HTR-8/SVneo (cell line): Measurements from ENCODE around the gene MSH2.

Experiments used
- DNase-seq: peaks from one replicate; pipeline ENCODE4 v3.0.0; 2011; ENCODE audit warnings: low spot score, mixed read lengths; ENCODE audit not compliant: insufficient read length
- FAIRE-seq: peaks from 2 replicates; lab custom pipeline; 2011; peaks lifted over from hg19 to GRCh38; lab: Jason Lieb, UNC

Gene MSH2

GRCh38 chr2:47503481-47504070, 100.6 kb downstream of the MSH2 start:
- DNase-seq (no peak), FAIRE-seq (no peak)

DNA sequence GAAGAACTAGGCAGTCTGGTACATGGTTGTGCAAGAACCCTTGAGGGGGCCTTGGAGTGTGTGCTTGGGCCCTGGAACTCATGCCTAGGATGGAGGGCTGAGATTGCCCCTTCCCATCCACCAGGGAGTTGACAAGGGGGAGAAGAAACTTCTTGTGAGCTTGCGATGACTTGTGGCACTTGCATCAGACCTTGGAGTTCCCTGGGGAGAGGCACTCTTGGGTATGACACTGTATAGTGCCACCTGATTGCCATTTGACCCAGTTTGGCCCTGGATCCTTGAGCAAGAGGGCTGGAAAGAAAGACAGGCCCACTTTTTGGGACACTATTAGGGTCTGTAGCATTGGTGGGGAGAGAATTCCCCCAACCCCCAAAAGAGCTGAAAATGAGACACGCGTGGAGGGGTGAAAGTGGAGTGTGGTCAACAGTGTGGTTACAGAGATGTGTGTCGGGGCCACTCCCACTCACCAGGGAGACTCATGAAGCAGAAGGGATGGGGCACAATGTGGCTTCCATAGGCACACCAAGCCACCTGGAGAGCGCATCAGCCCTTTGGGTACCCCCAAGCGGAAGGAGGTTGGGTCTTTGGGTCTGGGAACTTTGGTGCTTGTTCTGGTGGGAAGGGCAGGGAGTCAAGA, 101.3 kb downstream of the MSH2 start:
- DNase-seq, result no peak

GRCh38 chr2:47506024-47506423, 103.1 kb downstream of the MSH2 start:
- DNase-seq (no peak), FAIRE-seq (no peak)

More for the DNA sequence above, 101.3 kb downstream of the MSH2 start:
- FAIRE-seq, result no peak

DNA sequence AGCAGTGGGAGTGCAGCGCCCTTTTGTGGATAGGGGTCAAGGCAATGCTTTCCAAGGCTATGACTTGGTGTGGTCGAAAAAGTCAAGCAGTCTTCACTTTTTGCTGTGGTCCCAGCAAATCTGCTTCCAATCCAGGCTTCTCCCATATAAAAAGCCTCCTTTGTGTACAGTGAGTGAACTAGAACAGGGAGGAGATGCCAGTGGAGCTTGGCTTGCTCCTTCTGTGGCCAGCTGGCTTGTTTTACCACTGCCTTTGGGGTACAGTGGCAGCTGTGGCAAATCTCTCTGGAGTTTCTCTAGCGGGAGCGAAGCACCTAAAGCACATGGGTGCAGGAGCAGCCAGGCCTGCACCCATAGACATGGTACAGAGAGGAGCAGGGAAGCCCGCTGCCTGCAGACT, 103.5 kb downstream of the MSH2 start:
- FAIRE-seq, result no peak
- DNase-seq, result no peak

DNA sequence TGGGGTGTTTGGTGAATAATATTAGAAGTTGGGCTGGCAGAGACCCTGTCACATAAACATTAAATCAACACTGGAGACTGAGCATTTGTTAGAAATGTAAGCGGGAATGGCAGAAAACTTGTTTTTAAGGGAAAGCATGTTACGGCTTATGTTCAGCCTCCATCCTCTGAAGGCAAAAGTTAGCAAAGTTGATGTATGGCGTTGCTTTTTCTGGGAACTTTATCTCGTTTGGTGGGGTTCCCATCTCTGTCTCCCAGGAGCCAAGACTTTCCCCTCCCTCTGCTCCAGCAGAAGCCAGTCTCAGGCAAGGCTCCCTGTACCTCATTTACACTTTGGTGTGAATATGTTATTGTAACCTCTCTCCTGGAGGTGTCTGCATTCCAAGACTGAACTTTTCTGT, 105.1 kb downstream of the MSH2 start:
- DNase-seq (no peak), FAIRE-seq (no peak)

DNA sequence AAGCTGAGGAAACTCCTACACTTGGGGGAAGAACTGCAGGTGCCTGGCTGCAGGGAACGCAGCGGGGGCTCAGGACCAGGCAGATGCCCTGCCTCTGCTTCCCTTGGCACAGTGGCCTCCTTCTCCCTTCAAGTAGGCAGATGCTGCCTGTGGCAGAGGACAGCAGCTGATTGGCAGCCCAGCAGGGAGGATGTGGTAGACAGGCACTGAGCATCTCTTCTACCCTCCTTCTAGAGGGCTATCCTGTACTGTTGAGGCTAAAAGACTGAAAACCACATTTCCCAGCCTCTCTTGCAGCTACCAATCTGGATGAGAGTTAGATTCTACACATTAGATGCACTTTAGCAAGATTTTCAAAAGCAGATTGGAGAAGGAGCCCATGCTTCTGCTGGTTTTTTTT, 105.7 kb downstream of the MSH2 start:
- FAIRE-seq, result no peak

DNA sequence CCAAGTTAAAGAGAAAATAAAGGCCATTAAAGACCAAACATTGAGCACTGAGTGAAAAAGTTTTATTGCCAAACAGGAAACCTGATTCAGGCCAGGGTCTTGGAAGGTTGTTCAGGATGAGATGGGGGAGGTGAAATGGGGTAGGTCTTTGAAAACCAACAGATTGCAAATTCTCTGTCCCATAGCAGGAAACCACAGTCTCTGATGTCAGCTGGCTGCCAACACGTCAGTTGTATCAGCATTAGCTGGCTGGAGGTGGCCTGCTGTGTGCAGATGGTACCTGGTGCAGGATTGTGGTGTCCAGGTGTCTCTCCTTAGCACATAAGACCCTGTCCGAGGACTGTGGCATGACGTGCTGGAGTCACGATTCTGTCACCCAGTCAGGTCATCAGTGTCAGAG, 106.3 kb downstream of the MSH2 start:
- no peak for DNase-seq
- no peak for FAIRE-seq

More for the DNA sequence above, 105.7 kb downstream of the MSH2 start:
- DNase-seq, result no peak

GRCh38 chr2:47509821-47510385, 106.9 kb downstream of the MSH2 start:
- FAIRE-seq (no peak), DNase-seq (no peak)

DNA sequence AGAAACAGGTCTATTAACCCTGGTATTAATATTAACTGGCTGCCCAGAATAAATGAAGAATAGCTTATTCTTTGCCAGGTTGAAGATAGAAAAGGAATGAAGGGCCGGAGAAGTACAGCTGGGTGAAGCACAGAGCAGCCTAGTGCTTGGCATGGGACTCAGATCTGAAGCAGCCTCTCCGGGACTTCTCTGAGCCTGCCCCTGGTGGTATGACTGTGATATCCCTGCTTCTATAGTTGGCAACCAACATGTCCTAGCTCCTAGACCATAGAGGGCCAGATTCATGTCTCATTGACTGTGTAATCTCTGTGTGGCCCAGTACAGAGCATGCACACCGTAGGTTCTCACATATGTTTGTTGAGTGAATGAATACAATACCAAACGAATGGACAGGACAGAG, 107.8 kb downstream of the MSH2 start:
- FAIRE-seq (peak; percentile 26), DNase-seq (no peak)

GRCh38 chr2:47512581-47513083, 109.7 kb downstream of the MSH2 start:
- DNase-seq (no peak), FAIRE-seq (no peak)

- no peak for FAIRE-seq
These were observed 111.1 kb downstream of the MSH2 start for GRCh38 chr2:47513981-47514520.

GRCh38 chr2:47516360-47517104, 113.6 kb downstream of the MSH2 start:
- no peak for DNase-seq
- FAIRE-seq, result no peak

More at GRCh38 chr2:47513981-47514520, 111.1 kb downstream of the MSH2 start:
- DNase-seq, result no peak

GRCh38 chr2:47518497-47519146, 115.7 kb downstream of the MSH2 start:
- FAIRE-seq (no peak), DNase-seq (no peak)

DNA sequence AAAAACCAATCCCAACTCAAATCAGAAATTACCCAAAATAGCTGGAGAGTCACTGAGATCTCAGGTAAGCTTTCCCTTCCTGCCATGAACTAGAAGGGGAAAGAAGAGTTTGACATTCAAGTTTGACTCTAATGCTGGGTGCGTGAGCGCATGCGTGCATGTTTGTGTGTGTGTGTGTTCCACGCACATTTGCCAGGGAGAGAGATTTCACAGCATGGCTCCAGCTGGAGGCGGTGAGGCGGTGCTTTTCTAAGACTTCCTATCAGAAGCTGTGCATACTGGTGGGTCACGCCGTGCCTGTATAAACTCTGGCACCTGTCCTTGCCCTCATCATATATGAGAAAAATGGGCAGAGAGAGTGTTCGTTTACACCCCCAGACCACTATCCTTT, 116.2 kb downstream of the MSH2 start:
- FAIRE-seq (no peak), DNase-seq (no peak)

- DNase-seq, result no peak
These were observed 116.8 kb downstream of the MSH2 start for GRCh38 chr2:47519604-47520301.

GRCh38 chr2:47520302-47520630, 117.3 kb downstream of the MSH2 start:
- FAIRE-seq (peak; percentile 67), DNase-seq (no peak)

More at GRCh38 chr2:47519604-47520301, 116.8 kb downstream of the MSH2 start:
- no peak for FAIRE-seq

GRCh38 chr2:47520825-47521665, 118.1 kb downstream of the MSH2 start:
- FAIRE-seq, result peak; percentile 93
- peak; percentile 46 for DNase-seq

GRCh38 chr2:47521666-47522285, 118.8 kb downstream of the MSH2 start:
- FAIRE-seq, result no peak
- no peak for DNase-seq
